Right lobe of liver (tissue), 6 donors: ENCODE data around the gene ZC2HC1B. TPM values are rescaled to one million over a fixed set of nuclear protein-coding genes. Genes with fewer than 3 reads are reported as not detected.

Experiments
- ATAC-seq, 4 donors: fragments of 200-7000 bp; cut with Tn5 transposase; one replicate each; pipeline ENCODE4 v1.9.1; 2020; ENCODE audit warnings: mild to moderate bottlenecking in 4 of 4, moderate library complexity in 4 of 4
- DNase-seq, 3 donors: peaks; one replicate each; pipeline ENCODE4 v3.0.0-alpha.2; 2020
- H3K27ac ChIP-seq, 3 donors: fragments of 200-600 bp; one replicate each; pipeline ENCODE4 v1.8.0; 2022
- H3K27me3 ChIP-seq, 2 donors: fragments of 200-600 bp; one replicate each; pipeline ENCODE4 v1.8.0; 2022
- H3K36me3 ChIP-seq, 4 donors: fragments of 200-600 bp; sonication (generic) in 1 of 4; one replicate each; pipeline versions ENCODE4 v1.5.1 to v1.8.0; 2017 to 2022; ENCODE audit warnings: control low read depth in 1 of 4
- H3K4me1 ChIP-seq, 4 donors: fragments of 200-600 bp; sonication (generic) in 1 of 4; one replicate each; pipeline versions ENCODE4 v1.5.1 to v1.8.0; 2017 to 2022; ENCODE audit warnings: control low read depth in 1 of 4
- H3K4me3 ChIP-seq, 3 donors: fragments of 200-600 bp; one replicate each; pipeline ENCODE4 v1.8.0; 2022
- H3K9me3 ChIP-seq, 4 donors: fragments of 200-600 bp; sonication (generic) in 1 of 4; one replicate each; pipeline versions ENCODE4 v1.5.1 to v1.8.0; 2017 to 2022; ENCODE audit warnings: control low read depth in 1 of 4
- CTCF ChIP-seq, 4 donors: fragments of 200-600 bp in 3 of 4; fragments of 450-650 bp in 1 of 4; IDR thresholded peaks; one replicate each; pipeline versions ENCODE4 v1.5.1 to v1.8.0; 2016 to 2022; ENCODE audit warnings: antibody characterized with exemption in 4 of 4, mild to moderate bottlenecking in 2 of 4
- POLR2A ChIP-seq: fragments of 450-650 bp; IDR thresholded peaks from one replicate; pipeline ENCODE4 v1.6.1; 2017; ENCODE audit warnings: antibody characterized with exemption, mild to moderate bottlenecking
- WGBS: methylation state at CpG from one replicate; pipeline ENCODE4 v1.1.6; 2018; ENCODE audit warnings: low coverage, low lambda C conversion rate; ENCODE audit not compliant: insufficient coverage; ENCODE audit errors: missing lambda C conversion rate; 5-methylcytosine and 5-hydroxymethylcytosine counted together
- intact Hi-C, 2 donors: fragments of 100-400 bp; cut with DNase I; formaldehyde crosslinking; loops; one replicate each; pipeline versions ENCODE4 v1.11.2 to v1.14.1; 2022
- total RNA-seq, 6 experiments: library from RNA; depleted of rRNA in 2 of 6; stranded (reverse); fragments of >200 nt in 2 of 6; fragmentation: NEBNext Ultra II Directional in 3 of 6; extraction: Animal tissue kit (Norgen Biotek cat#: 25700) in 3 of 6; gene quantifications; one replicate each; pipeline versions ENCODE4 v1.1.0 to v1.2.4, GENCODE V29; 2016 to 2023
- donor health status: DM: no; HTN: yes; CAD: no.
- donor health status: DM: no; HTN: no; CAD: no.
- donor health status: DM: no; HTN: no; CAD: no.
- donor health status: DM: no; HTN: yes; CAD: no.
- donor health status: DM: no; HTN: yes; CAD: no.

Gene ZC2HC1B
- total RNA-seq, 6 experiments from 2014 or later: not detected

GRCh38 chr6:143961066-143961465 lies 96.8 kb downstream of the ZC2HC1B start:
- ATAC-seq (no peak), DNase-seq (no peak)
- no peak overlapping the region for H3K27ac ChIP-seq
- H3K4me1 ChIP-seq: no peaks in the 10 kb centered on the region
- intact Hi-C loops: no loop called here
- no peaks in the 10 kb centered on the region for H3K27me3 ChIP-seq
- H3K36me3 ChIP-seq: no peaks in the 10 kb centered on the region
- no peak for TF ChIP-seq POLR2A
- no peak for TF ChIP-seq CTCF (IDR thresholded peaks at IDR 0.05)
- WGBS: 79% methylated on average over 3 of the region's 3 CpGs
- no peaks in the 10 kb centered on the region for H3K9me3 ChIP-seq
- H3K4me3 ChIP-seq: no peak overlapping the region

- DNase-seq: no peak
- H3K36me3 ChIP-seq: no peaks in the 10 kb centered on the region
- intact Hi-C loops: no loop called here
- no peaks in the 10 kb centered on the region for H3K9me3 ChIP-seq
- TF ChIP-seq CTCF (IDR thresholded peaks at IDR 0.05): peak in 1 of 4 donors; percentile 10
- TF ChIP-seq POLR2A: no peak
- no peak overlapping the region for H3K4me3 ChIP-seq
- no peak overlapping the region for H3K27ac ChIP-seq
- H3K27me3 ChIP-seq: no peaks in the 10 kb centered on the region
- ATAC-seq: no peak
- 50% methylated on average over 12 of the region's 12 CpGs for whole genome bisulfite sequencing
- H3K4me1 ChIP-seq: no peaks in the 10 kb centered on the region
These were observed 97.9 kb downstream of the ZC2HC1B start for GRCh38 chr6:143961886-143962878.

GRCh38 chr6:143963158-143963919 lies 99.1 kb downstream of the ZC2HC1B start:
- TF ChIP-seq CTCF (IDR thresholded peaks at IDR 0.05): no peak
- TF ChIP-seq POLR2A: no peak
- 59% methylated on average over 7 of the region's 7 CpGs for WGBS
- DNase-seq (no peak), ATAC-seq (no peak)
- no peaks in the 10 kb centered on the region for H3K9me3 ChIP-seq
- no peak overlapping the region for H3K27ac ChIP-seq
- no peaks in the 10 kb centered on the region for H3K27me3 ChIP-seq
- intact Hi-C loops: no loop called here
- no peaks in the 10 kb centered on the region for H3K4me1 ChIP-seq
- no peaks in the 10 kb centered on the region for H3K36me3 ChIP-seq
- H3K4me3 ChIP-seq: no peak overlapping the region

- DNase-seq: no peak
- H3K36me3 ChIP-seq: no peaks in the 10 kb centered on the region
- H3K9me3 ChIP-seq: no peaks in the 10 kb centered on the region
- no peaks in the 10 kb centered on the region for H3K4me1 ChIP-seq
- WGBS: 9% methylated on average over 4 of the region's 6 CpGs
- no peak for TF ChIP-seq POLR2A
- no peak for TF ChIP-seq CTCF (IDR thresholded peaks at IDR 0.05)
- no peak overlapping the region for H3K4me3 ChIP-seq
- intact Hi-C loops: no loop called here
- no peak overlapping the region for H3K27ac ChIP-seq
- H3K27me3 ChIP-seq: no peaks in the 10 kb centered on the region
- ATAC-seq: no peak
These were observed 100.4 kb downstream of the ZC2HC1B start for GRCh38 chr6:143964674-143965081.
